22Rv1 (cell line): Measurements from ENCODE around the gene EYS.

Experiments used
- H3K27ac ChIP-seq: fragments of 450-650 bp; 2 replicates; pipeline ENCODE4 v1.5.1; 2017
- CTCF ChIP-seq: fragments of 450-650 bp; IDR thresholded peaks from 2 replicates; pipeline ENCODE4 v1.5.1; 2017; ENCODE audit warnings: mild to moderate bottlenecking
- ZFX ChIP-seq: fragments of 450-650 bp; IDR thresholded peaks from 2 replicates; pipeline ENCODE4 v1.6.1; 2017; ENCODE audit warnings: antibody characterized with exemption, borderline replicate concordance

Gene EYS

GRCh38 chr6:64445038-64445437 is 1262.0 kb downstream of the EYS start:
- no peak overlapping the region for H3K27ac ChIP-seq
- TF ChIP-seq ZFX: no peak
- no peak for TF ChIP-seq CTCF

GRCh38 chr6:64439274-64439673 is 1267.8 kb downstream of the EYS start:
- no peak overlapping the region for H3K27ac ChIP-seq

DNA sequence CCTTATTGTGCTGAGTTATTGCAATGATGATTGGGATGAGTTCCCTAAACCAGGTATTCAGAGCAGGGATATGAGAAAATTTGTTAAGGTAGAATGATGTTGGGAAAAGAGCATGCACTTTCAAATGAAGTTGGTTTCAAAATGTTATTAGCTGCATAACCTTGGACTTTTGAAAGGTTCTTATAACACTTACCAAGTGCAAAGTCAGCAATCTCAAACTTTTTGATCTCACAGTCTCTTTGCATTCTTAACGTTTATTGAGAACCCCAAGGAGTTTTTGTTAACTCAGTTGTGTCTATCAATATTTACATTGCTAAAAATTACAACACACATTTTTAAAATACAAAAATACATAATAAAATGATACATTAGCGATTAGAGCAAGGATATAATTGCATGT is 1269.0 kb downstream of the EYS start:
- no peak for TF ChIP-seq CTCF
- no peak overlapping the region for H3K27ac ChIP-seq

More at GRCh38 chr6:64439274-64439673, 1267.8 kb downstream of the EYS start:
- TF ChIP-seq ZFX (no peak), CTCF (no peak)

GRCh38 chr6:64429926-64430325 is 1277.1 kb downstream of the EYS start:
- TF ChIP-seq ZFX (no peak), CTCF (no peak)
- no peak overlapping the region for H3K27ac ChIP-seq

DNA sequence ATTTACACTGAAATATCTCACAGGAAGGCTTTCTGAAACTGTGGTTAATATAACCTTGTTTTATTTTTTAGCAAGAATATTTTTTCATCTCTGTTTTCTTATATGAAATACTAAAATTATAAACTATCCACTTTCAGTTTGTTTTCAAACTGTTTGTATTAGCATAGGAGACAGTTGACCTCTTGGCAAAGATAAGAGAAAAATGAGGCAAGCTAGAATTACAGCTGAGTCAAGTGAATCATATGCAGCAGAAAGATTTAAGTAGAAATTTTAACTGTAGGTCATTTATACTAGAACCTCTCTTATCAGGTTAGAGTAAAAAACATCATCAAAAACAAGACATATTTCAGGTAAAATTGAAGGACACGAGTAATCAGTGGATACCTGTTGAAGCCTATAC is 1278.8 kb downstream of the EYS start:
- TF ChIP-seq ZFX: no peak
- no peak for TF ChIP-seq CTCF
- no peak overlapping the region for H3K27ac ChIP-seq

DNA sequence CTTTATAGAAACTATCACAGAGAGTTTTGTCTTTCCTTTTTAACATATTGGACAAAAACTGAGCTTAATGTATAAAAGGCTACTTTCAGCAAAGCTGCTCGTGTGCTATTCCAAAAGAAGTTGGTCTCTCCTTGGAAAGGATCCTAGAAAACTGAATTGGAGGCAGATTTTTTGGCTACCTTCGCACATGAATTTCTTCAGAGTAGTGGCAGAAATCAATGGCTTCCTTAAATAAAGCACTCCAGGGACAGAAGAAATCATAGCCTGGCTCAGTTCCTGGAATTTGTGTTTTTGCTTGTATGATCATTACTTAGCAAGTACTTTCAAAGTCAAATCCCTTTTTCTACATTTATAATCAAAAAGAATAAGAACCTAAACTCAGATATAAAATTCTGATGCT is 1291.1 kb downstream of the EYS start:
- no peak overlapping the region for H3K27ac ChIP-seq
- TF ChIP-seq CTCF: no peak
- TF ChIP-seq ZFX: no peak

DNA sequence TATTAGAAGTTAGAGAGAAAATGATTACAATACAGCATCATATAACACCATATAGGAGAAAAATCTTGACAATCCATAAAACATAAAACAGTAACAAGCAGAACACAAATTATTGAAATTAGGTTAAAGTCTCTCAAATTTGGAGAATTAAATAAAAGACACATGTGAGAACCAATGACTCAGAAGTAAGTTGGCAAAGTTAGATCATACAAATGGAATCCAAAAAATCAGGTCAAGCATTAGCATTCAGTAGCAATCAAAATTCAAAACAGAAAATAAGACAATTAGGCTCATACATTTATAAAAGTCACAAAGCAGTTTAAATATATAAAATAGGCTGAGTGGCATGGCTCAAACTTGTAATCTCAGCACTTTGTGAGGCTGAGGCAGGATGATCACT is 1295.8 kb downstream of the EYS start:
- TF ChIP-seq ZFX: no peak
- TF ChIP-seq CTCF: no peak

More for the DNA sequence above, 1295.8 kb downstream of the EYS start:
- H3K27ac ChIP-seq: no peak overlapping the region
